Right lobe of liver (tissue), 6 donors: ENCODE measurements around the gene WBP2. TPM values are rescaled to one million over a fixed set of nuclear protein-coding genes. Genes with fewer than 3 reads are reported as not detected.

ENCODE experiments used
- ATAC-seq, 4 donors: fragments of 200-7000 bp; cut with Tn5 transposase; one replicate each; pipeline ENCODE4 v1.9.1; 2020; ENCODE audit warnings: mild to moderate bottlenecking in 4 of 4, moderate library complexity in 4 of 4
- DNase-seq, 3 donors: peaks; one replicate each; pipeline ENCODE4 v3.0.0-alpha.2; 2020
- H3K27ac ChIP-seq, 3 donors: fragments of 200-600 bp; one replicate each; pipeline ENCODE4 v1.8.0; 2022
- H3K27me3 ChIP-seq, 2 donors: fragments of 200-600 bp; one replicate each; pipeline ENCODE4 v1.8.0; 2022
- H3K36me3 ChIP-seq, 4 donors: fragments of 200-600 bp; sonication (generic) in 1 of 4; one replicate each; pipeline versions ENCODE4 v1.5.1 to v1.8.0; 2017 to 2022; ENCODE audit warnings: control low read depth in 1 of 4
- H3K4me1 ChIP-seq, 4 donors: fragments of 200-600 bp; sonication (generic) in 1 of 4; one replicate each; pipeline versions ENCODE4 v1.5.1 to v1.8.0; 2017 to 2022; ENCODE audit warnings: control low read depth in 1 of 4
- H3K4me3 ChIP-seq, 3 donors: fragments of 200-600 bp; one replicate each; pipeline ENCODE4 v1.8.0; 2022
- H3K9me3 ChIP-seq, 4 donors: fragments of 200-600 bp; sonication (generic) in 1 of 4; one replicate each; pipeline versions ENCODE4 v1.5.1 to v1.8.0; 2017 to 2022; ENCODE audit warnings: control low read depth in 1 of 4
- POLR2A ChIP-seq: fragments of 450-650 bp; IDR thresholded peaks from one replicate; pipeline ENCODE4 v1.6.1; 2017; ENCODE audit warnings: antibody characterized with exemption, mild to moderate bottlenecking
- WGBS: methylation state at CpG from one replicate; pipeline ENCODE4 v1.1.6; 2018; ENCODE audit warnings: low coverage, low lambda C conversion rate; ENCODE audit not compliant: insufficient coverage; ENCODE audit errors: missing lambda C conversion rate; 5-methylcytosine and 5-hydroxymethylcytosine counted together
- intact Hi-C, 2 donors: fragments of 100-400 bp; cut with DNase I; formaldehyde crosslinking; loops; one replicate each; pipeline versions ENCODE4 v1.11.2 to v1.14.1; 2022
- total RNA-seq, 6 experiments: library from RNA; depleted of rRNA in 2 of 6; stranded (reverse); fragments of >200 nt in 2 of 6; fragmentation: NEBNext Ultra II Directional in 3 of 6; extraction: Animal tissue kit (Norgen Biotek cat#: 25700) in 3 of 6; gene quantifications; one replicate each; pipeline versions ENCODE4 v1.1.0 to v1.2.4, GENCODE V29; 2016 to 2023
- TF ChIP-seq, protein P1 (sequence below), 4 donors: fragments of 200-600 bp in 3 of 4; fragments of 450-650 bp in 1 of 4; IDR thresholded peaks; one replicate each; pipeline versions ENCODE4 v1.5.1 to v1.8.0; 2016 to 2022; ENCODE audit warnings: antibody characterized with exemption in 4 of 4, mild to moderate bottlenecking in 2 of 4
- donor health status: DM: no; HTN: yes; CAD: no.
- donor health status: DM: no; HTN: no; CAD: no.
- donor health status: DM: no; HTN: no; CAD: no.
- donor health status: DM: no; HTN: yes; CAD: no.
- donor health status: DM: no; HTN: yes; CAD: no.

WBP2 gene
- total RNA-seq, 6 experiments from 2014 or later = 57.5 to 99.2 (median 68.7) TPM

DNA sequence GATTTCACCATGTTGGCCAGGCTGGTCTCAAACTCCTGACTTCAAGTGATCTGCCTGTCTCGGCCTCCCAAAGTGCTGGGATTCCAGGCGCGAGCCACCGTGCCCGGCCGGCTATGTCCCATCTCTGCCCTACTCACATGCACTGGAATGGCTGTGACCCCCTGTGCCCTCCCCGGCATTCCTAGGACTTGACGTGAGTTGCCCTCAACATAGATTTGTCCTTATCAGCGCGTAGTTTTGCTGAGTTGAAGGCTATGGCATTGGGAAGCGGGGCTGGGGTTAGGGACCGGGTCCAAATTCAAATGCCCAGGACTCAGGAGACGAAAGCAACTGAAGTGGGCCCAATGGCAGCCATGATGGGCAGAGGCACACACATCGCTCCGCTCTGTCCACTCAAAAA is 16.7 kb downstream of the WBP2 start:
- H3K9me3 ChIP-seq = no peaks in the 10 kb centered on the region
- ATAC-seq (no peak), DNase-seq (no peak)
- H3K4me1 ChIP-seq = no peaks in the 10 kb centered on the region
- H3K27ac ChIP-seq = no peak overlapping the region
- 93% methylated on average over 8 of the region's 15 CpGs for WGBS
- TF ChIP-seq, protein P1, sequence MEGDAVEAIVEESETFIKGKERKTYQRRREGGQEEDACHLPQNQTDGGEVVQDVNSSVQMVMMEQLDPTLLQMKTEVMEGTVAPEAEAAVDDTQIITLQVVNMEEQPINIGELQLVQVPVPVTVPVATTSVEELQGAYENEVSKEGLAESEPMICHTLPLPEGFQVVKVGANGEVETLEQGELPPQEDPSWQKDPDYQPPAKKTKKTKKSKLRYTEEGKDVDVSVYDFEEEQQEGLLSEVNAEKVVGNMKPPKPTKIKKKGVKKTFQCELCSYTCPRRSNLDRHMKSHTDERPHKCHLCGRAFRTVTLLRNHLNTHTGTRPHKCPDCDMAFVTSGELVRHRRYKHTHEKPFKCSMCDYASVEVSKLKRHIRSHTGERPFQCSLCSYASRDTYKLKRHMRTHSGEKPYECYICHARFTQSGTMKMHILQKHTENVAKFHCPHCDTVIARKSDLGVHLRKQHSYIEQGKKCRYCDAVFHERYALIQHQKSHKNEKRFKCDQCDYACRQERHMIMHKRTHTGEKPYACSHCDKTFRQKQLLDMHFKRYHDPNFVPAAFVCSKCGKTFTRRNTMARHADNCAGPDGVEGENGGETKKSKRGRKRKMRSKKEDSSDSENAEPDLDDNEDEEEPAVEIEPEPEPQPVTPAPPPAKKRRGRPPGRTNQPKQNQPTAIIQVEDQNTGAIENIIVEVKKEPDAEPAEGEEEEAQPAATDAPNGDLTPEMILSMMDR (IDR thresholded peaks at IDR 0.05) = no peak
- TF ChIP-seq POLR2A = no peak
- intact Hi-C loops = no loop called here
- no peak overlapping the region for H3K4me3 ChIP-seq
- H3K36me3 ChIP-seq = peaks cover 0 to 10% (median 1%) of the 10 kb centered on the region in 4 donors
- H3K27me3 ChIP-seq = no peaks in the 10 kb centered on the region

DNA sequence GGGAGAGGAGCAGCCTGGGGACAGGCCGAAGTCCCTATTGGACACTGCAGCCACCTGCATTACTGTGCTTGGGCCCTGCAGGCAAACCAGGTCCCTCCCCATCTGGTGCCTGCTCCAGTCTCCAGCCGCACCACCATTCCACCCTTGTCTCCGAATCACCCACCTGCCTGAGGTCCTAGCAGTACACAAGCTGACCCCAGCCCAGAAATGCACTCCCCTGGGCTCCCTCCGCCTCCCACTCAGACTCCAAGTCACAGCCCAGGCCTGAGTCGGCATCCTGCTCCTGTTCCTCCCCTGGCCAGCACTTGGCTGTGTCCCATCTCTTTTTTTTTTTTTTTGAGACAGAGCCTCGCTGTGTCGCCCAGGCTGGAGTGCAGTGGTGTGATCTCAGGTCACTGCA is 17.2 kb downstream of the WBP2 start:
- Histone ChIP-seq H3K4me3 (no peak overlapping the region), H3K4me1 (no peaks in the 10 kb centered on the region), H3K36me3 (peaks cover 0 to 15% (median 1%) of the 10 kb centered on the region in 4 donors), H3K27me3 (no peaks in the 10 kb centered on the region), H3K9me3 (no peaks in the 10 kb centered on the region), H3K27ac (no peak overlapping the region)
- intact Hi-C loops = no loop called here
- peak in 2 of 4 donors; percentile 5 to 28 for ATAC-seq
- no peak for DNase-seq
- WGBS = 83% methylated on average over 2 of the region's 7 CpGs
- TF ChIP-seq POLR2A = no peak
- TF ChIP-seq, protein P1 (IDR thresholded peaks at IDR 0.05) = no peak

DNA sequence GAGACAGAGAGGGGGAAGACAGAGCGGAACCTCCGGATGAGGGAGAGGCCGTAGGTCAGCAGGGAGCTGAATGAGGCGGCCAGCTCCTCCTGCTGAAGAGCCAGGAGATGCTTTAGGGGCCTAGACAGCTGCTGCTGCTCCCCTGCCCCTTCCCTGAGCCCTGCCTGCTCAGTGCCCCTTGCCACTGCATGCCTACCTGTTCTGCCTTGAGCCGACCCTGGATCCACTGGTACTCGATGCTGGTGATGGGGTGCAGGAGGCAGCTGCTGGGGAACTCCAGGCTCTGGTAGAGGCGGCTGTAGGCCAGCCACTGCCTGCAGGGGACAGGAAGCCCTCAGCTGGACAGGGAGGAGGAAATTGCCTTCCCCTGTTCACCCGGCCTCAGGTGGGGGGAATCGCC is 18.5 kb downstream of the WBP2 start:
- H3K27ac ChIP-seq = no peak overlapping the region
- TF ChIP-seq, protein P1 (IDR thresholded peaks at IDR 0.05) = no peak
- no peak for TF ChIP-seq POLR2A
- WGBS = 95% methylated on average over 6 of the region's 9 CpGs
- ATAC-seq = no peak
- DNase-seq = no peak
- no peaks in the 10 kb centered on the region for H3K9me3 ChIP-seq
- H3K4me3 ChIP-seq = no peak overlapping the region
- intact Hi-C loops = no loop called here
- no peaks in the 10 kb centered on the region for H3K4me1 ChIP-seq
- H3K27me3 ChIP-seq = no peaks in the 10 kb centered on the region
- H3K36me3 ChIP-seq = peaks cover 0 to 16% (median 1%) of the 10 kb centered on the region in 4 donors

DNA sequence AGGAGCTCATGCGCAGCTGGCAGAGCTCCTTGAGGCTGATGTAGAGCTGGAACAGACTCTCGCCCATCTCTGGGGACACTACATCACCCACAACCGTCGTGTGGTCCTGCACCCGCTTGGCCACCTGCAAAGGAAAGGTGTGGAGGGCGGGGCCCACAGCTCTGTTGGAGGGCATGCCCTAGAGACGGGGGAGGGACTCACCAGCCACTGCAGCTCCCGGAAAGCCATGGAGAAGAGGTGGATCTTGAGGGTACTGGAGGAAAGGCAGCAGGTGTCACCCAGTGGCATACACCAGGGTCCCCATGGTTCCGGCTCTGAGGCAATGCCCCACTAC is 19.5 kb downstream of the WBP2 start:
- 100% methylated on average over 2 of the region's 9 CpGs for WGBS
- DNase-seq (no peak), ATAC-seq (no peak)
- H3K27ac ChIP-seq = no peak overlapping the region
- no peaks in the 10 kb centered on the region for H3K9me3 ChIP-seq
- no peaks in the 10 kb centered on the region for H3K27me3 ChIP-seq
- H3K4me1 ChIP-seq = no peaks in the 10 kb centered on the region
- TF ChIP-seq, protein P1 (IDR thresholded peaks at IDR 0.05) = no peak
- TF ChIP-seq POLR2A = no peak
- intact Hi-C loops = no loop called here
- H3K4me3 ChIP-seq = no peak overlapping the region
- H3K36me3 ChIP-seq = peaks cover 0 to 23% (median 1%) of the 10 kb centered on the region in 4 donors
